GM18951 (cell line): ENCODE results near the gene NSMCE1.

ENCODE experiments used
- POLR2A ChIP-seq: IDR thresholded peaks from 4 replicates; pipeline ENCODE4 v1.6.1; 2011; ENCODE audit warnings: mild to moderate bottlenecking; ENCODE audit not compliant: insufficient read length, insufficient read depth; ENCODE audit errors: extremely low read depth
- in situ Hi-C: fragments of 300-500 bp; cut with MboI; formaldehyde crosslinking; loops from one replicate; pipeline ENCODE4 v1.12.0; 2022; ENCODE audit warnings: low sequenced_read_pairs, mixed read lengths, inconsistent platforms; ENCODE audit not compliant: unreplicated experiment

NSMCE1 gene

GRCh38 chr16:27238016-27238587, 30.5 kb downstream of the NSMCE1 start:
- in situ Hi-C loops = no loop called here
- no peak for TF ChIP-seq POLR2A

- TF ChIP-seq POLR2A = peak; percentile 44
- in situ Hi-C loops = no loop called here
Observed at GRCh38 chr16:27237219-27238015, 31.2 kb downstream of the NSMCE1 start.

- no peak for TF ChIP-seq POLR2A
Observed at GRCh38 chr16:27236635-27237218, 31.8 kb downstream of the NSMCE1 start.

GRCh38 chr16:27235938-27236245, 32.7 kb downstream of the NSMCE1 start:
- in situ Hi-C loops = no loop called here

More at GRCh38 chr16:27236635-27237218, 31.8 kb downstream of the NSMCE1 start:
- in situ Hi-C loops = no loop called here

GRCh38 chr16:27235055-27235937, 33.3 kb downstream of the NSMCE1 start:
- in situ Hi-C loops = no loop called here
- no peak for TF ChIP-seq POLR2A

More at GRCh38 chr16:27235938-27236245, 32.7 kb downstream of the NSMCE1 start:
- no peak for TF ChIP-seq POLR2A

- in situ Hi-C loops = no loop called here
- no peak for TF ChIP-seq POLR2A
Observed at GRCh38 chr16:27234603-27235002, 34.0 kb downstream of the NSMCE1 start.

GRCh38 chr16:27234171-27234570, 34.4 kb downstream of the NSMCE1 start:
- in situ Hi-C loops = no loop called here

GRCh38 chr16:27233731-27234130, 34.8 kb downstream of the NSMCE1 start:
- in situ Hi-C loops = no loop called here
- no peak for TF ChIP-seq POLR2A

More at GRCh38 chr16:27234171-27234570, 34.4 kb downstream of the NSMCE1 start:
- TF ChIP-seq POLR2A = no peak

- in situ Hi-C loops = no loop called here
- TF ChIP-seq POLR2A = no peak
Observed at GRCh38 chr16:27232901-27233625, 35.5 kb downstream of the NSMCE1 start.

GRCh38 chr16:27232061-27232900, 36.3 kb downstream of the NSMCE1 start:
- peak; percentile 22 for TF ChIP-seq POLR2A
- in situ Hi-C loops = no loop called here

- in situ Hi-C loops = no loop called here
- TF ChIP-seq POLR2A = no peak
Observed at GRCh38 chr16:27231692-27232060, 36.9 kb downstream of the NSMCE1 start.

GRCh38 chr16:27230562-27231001, 38.0 kb downstream of the NSMCE1 start:
- in situ Hi-C loops = no loop called here
- TF ChIP-seq POLR2A = no peak
